HepG2 (cell line): ENCODE results near the gene NUP58. TPM values are rescaled to one million over a fixed set of nuclear protein-coding genes. Genes with fewer than 3 reads are reported as not detected.

Experiments
- ATAD3A ChIP-seq: sonication (generic); formaldehyde crosslinking; IDR thresholded peaks from 2 replicates; pipeline ENCODE4 v1.4.0; 2020; ENCODE audit warnings: missing genetic modification reagents
- ATRX ChIP-seq: sonication (generic); formaldehyde crosslinking; IDR thresholded peaks from 2 replicates; pipeline ENCODE4 v1.4.0; 2020; ENCODE audit warnings: missing genetic modification reagents, borderline replicate concordance
- BORCS8-MEF2B ChIP-seq: sonication (generic); formaldehyde crosslinking; IDR thresholded peaks from 2 replicates; pipeline ENCODE4 v1.8.0; 2022; ENCODE audit warnings: mild to moderate bottlenecking, missing genetic modification reagents
- EP300 ChIP-seq, 3 experiments: sonication (generic) in 1 of 3; formaldehyde crosslinking in 1 of 3; IDR thresholded peaks; 2 replicates each; pipeline versions ENCODE4 v1.5.1 to v1.6.1; 2011 to 2020; ENCODE audit warnings: low read depth in 2 of 3, low read length in 2 of 3, borderline replicate concordance in 1 of 3, improper control_type of control experiment in 1 of 3, mild to moderate bottlenecking in 1 of 3, missing genetic modification reagents in 1 of 3, moderate library complexity in 1 of 3
- IKZF4 ChIP-seq: sonication (generic); formaldehyde crosslinking; IDR thresholded peaks from 2 replicates; pipeline ENCODE4 v1.5.1; 2020; ENCODE audit warnings: borderline replicate concordance, mild to moderate bottlenecking, low read depth, missing genetic modification reagents; ENCODE audit errors: not compliant biosample characterization
- IRX3 ChIP-seq: sonication (generic); formaldehyde crosslinking; IDR thresholded peaks from 2 replicates; pipeline ENCODE4 v1.8.1; 2023; ENCODE audit warnings: mild to moderate bottlenecking, low read depth, missing genetic modification reagents, borderline replicate concordance
- MEF2D ChIP-seq: sonication (generic); formaldehyde crosslinking; IDR thresholded peaks from 2 replicates; pipeline ENCODE4 v1.5.1; 2020; ENCODE audit warnings: mild to moderate bottlenecking, missing genetic modification reagents
- PCBP1 ChIP-seq: fragments of 200-400 bp; formaldehyde crosslinking; IDR thresholded peaks from 2 replicates; pipeline ENCODE4 v1.6.1; 2017; ENCODE audit warnings: mild to moderate bottlenecking, low read depth, low read length, borderline replicate concordance
- PPARG ChIP-seq: conservative IDR thresholded peaks from 2 replicates; pipeline ENCODE4 v1.6.1; 2016; ENCODE audit warnings: missing biosample characterization, missing genetic modification reagents
- TBL1XR1 ChIP-seq: fragments of 150-350 bp; IDR thresholded peaks from 2 replicates; pipeline ENCODE4 v1.6.1; 2014; ENCODE audit warnings: borderline replicate concordance, low read length; ENCODE audit not compliant: partially characterized antibody
- ZBTB20 ChIP-seq: sonication (generic); formaldehyde crosslinking; IDR thresholded peaks from 2 replicates; pipeline ENCODE4 v1.8.1; 2023; ENCODE audit warnings: missing genetic modification reagents, low read depth, mild to moderate bottlenecking, borderline replicate concordance
- ZFY ChIP-seq: sonication (generic); formaldehyde crosslinking; IDR thresholded peaks from 2 replicates; pipeline ENCODE4 v1.4.0; 2020; ENCODE audit warnings: missing genetic modification reagents
- ZFYVE20 ChIP-seq: sonication (generic); formaldehyde crosslinking; IDR thresholded peaks from 2 replicates; pipeline ENCODE4 v1.8.0; 2023; ENCODE audit warnings: low read depth, mild to moderate bottlenecking, moderate library complexity, missing genetic modification reagents, borderline replicate concordance
- ZNF264 ChIP-seq: sonication (generic); formaldehyde crosslinking; IDR thresholded peaks from 2 replicates; pipeline ENCODE4 v1.4.0; 2020; ENCODE audit warnings: missing genetic modification reagents
- ZNF501 ChIP-seq: sonication (generic); formaldehyde crosslinking; IDR thresholded peaks from 2 replicates; pipeline ENCODE4 v1.5.1; 2020; ENCODE audit warnings: mild to moderate bottlenecking, moderate library complexity, missing genetic modification reagents
- ZNF563 ChIP-seq: sonication (generic); formaldehyde crosslinking; IDR thresholded peaks from 2 replicates; pipeline ENCODE4 v1.8.0; 2022; ENCODE audit warnings: mild to moderate bottlenecking, moderate library complexity, missing genetic modification reagents
- ZNF749 ChIP-seq: sonication (generic); formaldehyde crosslinking; IDR thresholded peaks from 2 replicates; pipeline ENCODE4 v1.8.0; 2022; ENCODE audit warnings: mild to moderate bottlenecking, missing genetic modification reagents, moderate library complexity, borderline replicate concordance
- polyA plus RNA-seq, 8 experiments: library from polyadenylated mRNA; depleted of rRNA in 3 of 8; stranded (reverse) in 7 of 8; unstranded in 1 of 8; fragments of >200 nt; fragmentation: Illumina TruSeq in 4 of 8; extraction: Trizol in 4 of 8; gene quantifications; 2 replicates each; pipeline versions ENCODE4 v1.2.1 to v1.2.3, GENCODE V29; 2011 to 2016; ENCODE audit warnings: low read depth in 4 of 8, missing spikeins in 1 of 8, mixed read lengths in 1 of 8; ENCODE audit not compliant: insufficient read depth in 1 of 8
- total RNA-seq, 5 experiments: library from RNA; depleted of rRNA; stranded (reverse); fragments of >200 nt; fragmentation: Illumina TruSeq; extraction: Trizol; gene quantifications; 2 replicates each; pipeline ENCODE4 v1.2.3, GENCODE V29; 2016; ENCODE audit warnings: low read depth in 1 of 5
- TF ChIP-seq, protein P1 (sequence below): sonication (generic); formaldehyde crosslinking; IDR thresholded peaks from 2 replicates; pipeline ENCODE4 v1.4.0; 2020; ENCODE audit warnings: mild to moderate bottlenecking, missing genetic modification reagents
- TF ChIP-seq, protein P2 (sequence below): sonication (generic); formaldehyde crosslinking; IDR thresholded peaks from 2 replicates; pipeline ENCODE4 v1.4.0; 2020; ENCODE audit warnings: mild to moderate bottlenecking, missing genetic modification reagents
- TF ChIP-seq, protein P3 (sequence below): sonication (generic); formaldehyde crosslinking; IDR thresholded peaks from 2 replicates; pipeline ENCODE4 v1.4.0; 2020; ENCODE audit warnings: missing genetic modification reagents, mild to moderate bottlenecking, borderline replicate concordance
- TF ChIP-seq, protein P4 (sequence below): sonication (generic); formaldehyde crosslinking; IDR thresholded peaks from 2 replicates; pipeline ENCODE4 v1.8.1; 2022; ENCODE audit warnings: mild to moderate bottlenecking, missing genetic modification reagents

The NUP58 gene
- total and polyA plus RNA-seq, 2 of the 13 experiments (the other 11 are each of a cell fraction or from before 2014, with no cell fraction given), result 45.4 to 46.5 TPM

DNA sequence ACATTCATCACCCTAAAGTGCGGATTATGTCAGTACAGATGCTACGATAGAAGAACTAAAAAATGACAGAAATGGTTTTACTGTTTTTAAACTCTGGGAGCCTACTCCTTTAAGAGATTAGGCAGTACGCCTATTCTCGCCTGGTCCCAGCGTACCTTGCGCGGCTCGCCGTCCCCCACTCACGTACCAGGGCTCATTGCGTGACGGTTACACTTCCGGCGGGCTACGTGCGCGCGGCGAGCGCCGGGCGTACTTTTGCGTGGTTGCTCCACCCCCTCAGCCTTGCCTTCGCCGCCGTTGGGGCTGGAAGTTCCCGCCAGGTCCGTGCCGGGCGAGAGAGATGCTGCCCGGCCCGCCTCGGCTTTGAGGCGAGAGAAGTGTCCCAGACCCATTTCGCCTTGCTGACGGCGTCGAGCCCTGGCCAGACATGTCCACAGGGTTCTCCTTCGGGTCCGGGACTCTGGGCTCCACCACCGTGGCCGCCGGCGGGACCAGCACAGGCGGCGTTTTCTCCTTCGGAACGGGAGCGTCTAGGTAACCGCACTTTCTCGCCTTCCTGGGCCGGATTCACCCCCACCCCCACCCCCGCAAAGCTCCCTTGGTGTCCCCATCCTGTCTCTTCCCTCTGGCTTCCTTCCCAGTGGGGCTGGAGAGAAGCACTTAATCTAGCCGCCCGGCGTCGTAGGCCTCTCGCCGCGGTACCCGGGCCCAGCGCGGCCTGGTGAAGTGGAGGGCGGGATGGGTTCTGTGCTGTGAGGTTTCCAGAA lies at the start of gene NUP58 (continued):
- no peak for TF ChIP-seq ZNF749
- TF ChIP-seq, protein P1, sequence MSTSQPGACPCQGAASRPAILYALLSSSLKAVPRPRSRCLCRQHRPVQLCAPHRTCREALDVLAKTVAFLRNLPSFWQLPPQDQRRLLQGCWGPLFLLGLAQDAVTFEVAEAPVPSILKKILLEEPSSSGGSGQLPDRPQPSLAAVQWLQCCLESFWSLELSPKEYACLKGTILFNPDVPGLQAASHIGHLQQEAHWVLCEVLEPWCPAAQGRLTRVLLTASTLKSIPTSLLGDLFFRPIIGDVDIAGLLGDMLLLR (CRISPR knock-in tag), result no peak
- TF ChIP-seq, protein P2, sequence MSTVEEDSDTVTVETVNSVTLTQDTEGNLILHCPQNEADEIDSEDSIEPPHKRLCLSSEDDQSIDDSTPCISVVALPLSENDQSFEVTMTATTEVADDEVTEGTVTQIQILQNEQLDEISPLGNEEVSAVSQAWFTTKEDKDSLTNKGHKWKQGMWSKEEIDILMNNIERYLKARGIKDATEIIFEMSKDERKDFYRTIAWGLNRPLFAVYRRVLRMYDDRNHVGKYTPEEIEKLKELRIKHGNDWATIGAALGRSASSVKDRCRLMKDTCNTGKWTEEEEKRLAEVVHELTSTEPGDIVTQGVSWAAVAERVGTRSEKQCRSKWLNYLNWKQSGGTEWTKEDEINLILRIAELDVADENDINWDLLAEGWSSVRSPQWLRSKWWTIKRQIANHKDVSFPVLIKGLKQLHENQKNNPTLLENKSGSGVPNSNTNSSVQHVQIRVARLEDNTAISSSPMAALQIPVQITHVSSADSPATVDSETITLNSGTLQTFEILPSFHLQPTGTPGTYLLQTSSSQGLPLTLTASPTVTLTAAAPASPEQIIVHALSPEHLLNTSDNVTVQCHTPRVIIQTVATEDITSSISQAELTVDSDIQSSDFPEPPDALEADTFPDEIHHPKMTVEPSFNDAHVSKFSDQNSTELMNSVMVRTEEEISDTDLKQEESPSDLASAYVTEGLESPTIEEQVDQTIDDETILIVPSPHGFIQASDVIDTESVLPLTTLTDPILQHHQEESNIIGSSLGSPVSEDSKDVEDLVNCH (CRISPR knock-in tag), result no peak
- TF ChIP-seq EP300 (IDR thresholded peaks at IDR 0.05; ENCODE audit: low read depth in 2 of 2, low read length in 2 of 2), result no peak
- no peak for TF ChIP-seq EP300 (CRISPR knock-in tag; IDR thresholded peaks at IDR 0.05; ENCODE audit: borderline replicate concordance)
- TF ChIP-seq IKZF4, result no peak
- TF ChIP-seq, protein P3, sequence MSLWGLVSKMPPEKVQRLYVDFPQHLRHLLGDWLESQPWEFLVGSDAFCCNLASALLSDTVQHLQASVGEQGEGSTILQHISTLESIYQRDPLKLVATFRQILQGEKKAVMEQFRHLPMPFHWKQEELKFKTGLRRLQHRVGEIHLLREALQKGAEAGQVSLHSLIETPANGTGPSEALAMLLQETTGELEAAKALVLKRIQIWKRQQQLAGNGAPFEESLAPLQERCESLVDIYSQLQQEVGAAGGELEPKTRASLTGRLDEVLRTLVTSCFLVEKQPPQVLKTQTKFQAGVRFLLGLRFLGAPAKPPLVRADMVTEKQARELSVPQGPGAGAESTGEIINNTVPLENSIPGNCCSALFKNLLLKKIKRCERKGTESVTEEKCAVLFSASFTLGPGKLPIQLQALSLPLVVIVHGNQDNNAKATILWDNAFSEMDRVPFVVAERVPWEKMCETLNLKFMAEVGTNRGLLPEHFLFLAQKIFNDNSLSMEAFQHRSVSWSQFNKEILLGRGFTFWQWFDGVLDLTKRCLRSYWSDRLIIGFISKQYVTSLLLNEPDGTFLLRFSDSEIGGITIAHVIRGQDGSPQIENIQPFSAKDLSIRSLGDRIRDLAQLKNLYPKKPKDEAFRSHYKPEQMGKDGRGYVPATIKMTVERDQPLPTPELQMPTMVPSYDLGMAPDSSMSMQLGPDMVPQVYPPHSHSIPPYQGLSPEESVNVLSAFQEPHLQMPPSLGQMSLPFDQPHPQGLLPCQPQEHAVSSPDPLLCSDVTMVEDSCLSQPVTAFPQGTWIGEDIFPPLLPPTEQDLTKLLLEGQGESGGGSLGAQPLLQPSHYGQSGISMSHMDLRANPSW (CRISPR knock-in tag), result no peak
- TF ChIP-seq ZFY (CRISPR knock-in tag), result peak; percentile 92
- TF ChIP-seq ATAD3A (CRISPR knock-in tag), result no peak
- TF ChIP-seq ZBTB20, result no peak
- no peak for TF ChIP-seq IRX3 (CRISPR knock-in tag)
- no peak for TF ChIP-seq ZFYVE20 (CRISPR knock-in tag)
- no peak for TF ChIP-seq ZNF264 (CRISPR knock-in tag)
- 0 out of 2 replicates have a peak, but pooled peaks have one; percentile 11 for TF ChIP-seq PPARG (CRISPR knock-in tag)
- no peak for TF ChIP-seq ATRX (CRISPR knock-in tag)
- TF ChIP-seq, protein P4, sequence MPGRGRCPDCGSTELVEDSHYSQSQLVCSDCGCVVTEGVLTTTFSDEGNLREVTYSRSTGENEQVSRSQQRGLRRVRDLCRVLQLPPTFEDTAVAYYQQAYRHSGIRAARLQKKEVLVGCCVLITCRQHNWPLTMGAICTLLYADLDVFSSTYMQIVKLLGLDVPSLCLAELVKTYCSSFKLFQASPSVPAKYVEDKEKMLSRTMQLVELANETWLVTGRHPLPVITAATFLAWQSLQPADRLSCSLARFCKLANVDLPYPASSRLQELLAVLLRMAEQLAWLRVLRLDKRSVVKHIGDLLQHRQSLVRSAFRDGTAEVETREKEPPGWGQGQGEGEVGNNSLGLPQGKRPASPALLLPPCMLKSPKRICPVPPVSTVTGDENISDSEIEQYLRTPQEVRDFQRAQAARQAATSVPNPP (CRISPR knock-in tag), result no peak
- peak; percentile 72 for TF ChIP-seq ZNF501 (CRISPR knock-in tag)
- TF ChIP-seq PCBP1, result no peak
- TF ChIP-seq MEF2D, result peak; percentile 37; the same call in 1 of the 2 replicates
- TF ChIP-seq BORCS8-MEF2B (CRISPR knock-in tag), result no peak
- peak; percentile 66; the same call in 1 of the 2 replicates for TF ChIP-seq ZNF563
- TF ChIP-seq TBL1XR1, result no peak
